Testis (tissue), 3 donors: ENCODE data around the gene ITPRIPL1. TPM values are rescaled to one million over a fixed set of nuclear protein-coding genes. Genes with fewer than 3 reads are reported as not detected.
A peak's percentile ranks its signal among the peaks of the same experiment; 100 is the strongest.

Experiments
- DNase-seq: peaks from one replicate; pipeline ENCODE4 v3.0.0-alpha.2; 2019
- H3K27ac ChIP-seq, 2 donors: fragments of 200-600 bp; sonication (generic); one replicate each; pipeline ENCODE4 v1.5.1; 2019
- H3K27me3 ChIP-seq: fragments of 200-600 bp; sonication (generic); one replicate; pipeline ENCODE4 v1.5.1; 2019
- H3K36me3 ChIP-seq: fragments of 200-600 bp; sonication (generic); one replicate; pipeline ENCODE4 v1.5.1; 2017; ENCODE audit warnings: low read depth; ENCODE audit errors: missing control alignments
- H3K4me1 ChIP-seq: fragments of 200-600 bp; sonication (generic); one replicate; pipeline ENCODE4 v1.5.1; 2019
- H3K4me3 ChIP-seq, 2 donors: fragments of 200-600 bp; sonication (generic); one replicate each; pipeline ENCODE4 v1.5.1; 2017 to 2019
- H3K9me3 ChIP-seq: fragments of 200-600 bp; sonication (generic); one replicate; pipeline ENCODE4 v1.5.1; 2017
- POLR2A ChIP-seq: fragments of 450-650 bp; IDR thresholded peaks from one replicate; pipeline ENCODE4 v1.6.1; 2017; ENCODE audit warnings: antibody characterized with exemption, mild to moderate bottlenecking, moderate library complexity
- WGBS, 2 donors: methylation state at CpG; one replicate each; pipeline ENCODE4 v1.1.5; 2018; 5-methylcytosine and 5-hydroxymethylcytosine counted together
- intact Hi-C: fragments of 100-400 bp; cut with DNase I; formaldehyde crosslinking; loops from one replicate; pipeline ENCODE4 v1.15.1; 2023; ENCODE audit warnings: low total_unique reads
- polyA plus RNA-seq: library from polyadenylated mRNA; stranded (reverse); fragments of 350-450 nt; fragmentation: Illumina TruSeq; extraction: RNeasy Lipid Tissue Mini Kit (QIAGEN cat#74804); gene quantifications from one replicate; pipeline ENCODE4 v1.2.3, GENCODE V29; 2014; ENCODE audit warnings: low read depth, low replicate concordance; ENCODE audit not compliant: insufficient read depth
- total RNA-seq, 2 donors: library from RNA; depleted of rRNA; stranded (reverse); fragments of >200 nt; gene quantifications; one replicate each; pipeline ENCODE4 v1.2.3, GENCODE V29; 2016
- TF ChIP-seq, protein P1 (sequence below), 3 experiments: fragments of 450-650 bp in 2 of 3; fragments of 200-600 bp in 1 of 3; sonication (generic) in 1 of 3; IDR thresholded peaks; one replicate each; pipeline ENCODE4 v1.5.1; 2016 to 2019; ENCODE audit warnings: antibody characterized with exemption in 3 of 3, mild to moderate bottlenecking in 2 of 3, moderate library complexity in 1 of 3

Gene ITPRIPL1
- total and polyA plus RNA-seq, 3 donors from 2014 or later, result 14.0 to 57.9 (median 32.0) TPM

DNA sequence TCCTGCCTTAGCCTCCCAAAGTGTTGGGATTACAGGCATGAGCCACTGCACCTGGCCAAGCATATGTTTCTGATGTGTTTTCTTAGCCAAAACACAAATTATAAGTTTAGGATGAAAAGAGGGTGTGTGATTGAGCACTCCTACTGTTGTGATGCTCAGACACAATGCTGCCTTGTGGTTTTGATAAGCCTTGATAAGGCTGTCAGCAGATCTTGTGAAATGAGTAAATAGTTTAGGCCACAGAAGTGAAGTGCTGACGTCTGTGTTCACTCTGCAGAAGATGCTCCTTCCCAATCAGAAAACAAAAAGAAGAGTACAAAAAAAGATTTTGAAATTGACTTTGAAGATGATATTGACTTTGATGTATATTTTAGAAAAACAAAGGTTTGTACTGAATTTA, 34.7 kb downstream of the ITPRIPL1 start:
- 77 to 83% methylated on average over 1 of the region's 1 CpG for WGBS, 2 donors
- no peaks in the 10 kb centered on the region for H3K27me3 ChIP-seq
- no peaks in the 10 kb centered on the region for H3K9me3 ChIP-seq
- H3K4me1 ChIP-seq, result no peaks in the 10 kb centered on the region
- intact Hi-C loops, result no loop called here
- no peak overlapping the region for H3K4me3 ChIP-seq
- no peak overlapping the region for H3K27ac ChIP-seq
- no peaks in the 10 kb centered on the region for H3K36me3 ChIP-seq
- TF ChIP-seq, protein P1, sequence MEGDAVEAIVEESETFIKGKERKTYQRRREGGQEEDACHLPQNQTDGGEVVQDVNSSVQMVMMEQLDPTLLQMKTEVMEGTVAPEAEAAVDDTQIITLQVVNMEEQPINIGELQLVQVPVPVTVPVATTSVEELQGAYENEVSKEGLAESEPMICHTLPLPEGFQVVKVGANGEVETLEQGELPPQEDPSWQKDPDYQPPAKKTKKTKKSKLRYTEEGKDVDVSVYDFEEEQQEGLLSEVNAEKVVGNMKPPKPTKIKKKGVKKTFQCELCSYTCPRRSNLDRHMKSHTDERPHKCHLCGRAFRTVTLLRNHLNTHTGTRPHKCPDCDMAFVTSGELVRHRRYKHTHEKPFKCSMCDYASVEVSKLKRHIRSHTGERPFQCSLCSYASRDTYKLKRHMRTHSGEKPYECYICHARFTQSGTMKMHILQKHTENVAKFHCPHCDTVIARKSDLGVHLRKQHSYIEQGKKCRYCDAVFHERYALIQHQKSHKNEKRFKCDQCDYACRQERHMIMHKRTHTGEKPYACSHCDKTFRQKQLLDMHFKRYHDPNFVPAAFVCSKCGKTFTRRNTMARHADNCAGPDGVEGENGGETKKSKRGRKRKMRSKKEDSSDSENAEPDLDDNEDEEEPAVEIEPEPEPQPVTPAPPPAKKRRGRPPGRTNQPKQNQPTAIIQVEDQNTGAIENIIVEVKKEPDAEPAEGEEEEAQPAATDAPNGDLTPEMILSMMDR (IDR thresholded peaks at IDR 0.05), result no peak
- no peak for TF ChIP-seq POLR2A
- DNase-seq, result no peak

DNA sequence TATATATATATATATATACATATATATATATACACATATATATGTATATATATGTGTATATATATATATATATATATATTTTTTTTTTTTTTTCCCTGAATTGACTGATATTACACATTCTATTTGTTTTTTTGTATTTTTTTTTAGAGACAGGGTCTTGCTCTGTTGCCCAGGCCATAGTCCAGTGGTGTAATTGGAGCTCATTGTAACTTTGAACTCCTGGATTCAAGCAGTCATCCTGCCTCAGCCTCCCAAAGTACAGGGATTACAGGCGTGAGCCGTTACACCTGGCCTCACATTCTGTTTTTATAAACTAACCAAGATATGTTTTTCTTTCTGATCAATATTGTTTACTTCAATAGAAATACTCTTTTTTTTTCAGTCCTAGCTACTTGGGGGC, 36.6 kb downstream of the ITPRIPL1 start:
- intact Hi-C loops, result no loop called here
- Histone ChIP-seq H3K27ac (no peak overlapping the region), H3K9me3 (no peaks in the 10 kb centered on the region), H3K36me3 (no peaks in the 10 kb centered on the region), H3K4me3 (no peak overlapping the region), H3K4me1 (no peaks in the 10 kb centered on the region), H3K27me3 (no peaks in the 10 kb centered on the region)
- 91 to 96% methylated on average over 2 of the region's 2 CpGs for WGBS, 2 donors
- no peak for DNase-seq
- no peak for TF ChIP-seq POLR2A
- TF ChIP-seq, protein P1 (IDR thresholded peaks at IDR 0.05), result no peak

DNA sequence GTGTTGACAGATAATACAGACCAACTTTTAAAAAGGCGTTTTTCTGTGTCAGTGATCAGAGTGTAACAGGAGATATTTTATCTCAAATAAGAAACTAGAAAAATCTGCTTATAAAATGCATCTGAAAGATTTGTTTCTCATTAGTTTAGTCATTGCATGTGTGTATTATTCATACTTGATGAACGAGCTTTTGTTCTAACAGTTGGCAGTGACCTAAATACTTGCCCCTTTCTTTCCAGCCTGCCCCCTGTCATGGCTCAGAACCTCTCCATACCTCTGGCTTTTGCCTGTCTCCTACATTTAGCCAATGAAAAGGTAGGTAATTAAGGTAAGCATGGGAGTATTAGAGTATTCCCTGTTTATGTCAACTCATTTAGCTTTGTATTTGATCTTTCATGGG, 44.1 kb downstream of the ITPRIPL1 start:
- no peak for DNase-seq
- no peaks in the 10 kb centered on the region for H3K9me3 ChIP-seq
- intact Hi-C loops, result no loop called here
- no peak overlapping the region for H3K4me3 ChIP-seq
- H3K27ac ChIP-seq, result no peak overlapping the region
- H3K36me3 ChIP-seq, result no peaks in the 10 kb centered on the region
- WGBS, 2 donors, result 80 to 84% methylated on average over 2 of the region's 2 CpGs
- H3K4me1 ChIP-seq, result no peaks in the 10 kb centered on the region
- H3K27me3 ChIP-seq, result no peaks in the 10 kb centered on the region
- no peak for TF ChIP-seq POLR2A
- TF ChIP-seq, protein P1 (IDR thresholded peaks at IDR 0.05), result no peak

DNA sequence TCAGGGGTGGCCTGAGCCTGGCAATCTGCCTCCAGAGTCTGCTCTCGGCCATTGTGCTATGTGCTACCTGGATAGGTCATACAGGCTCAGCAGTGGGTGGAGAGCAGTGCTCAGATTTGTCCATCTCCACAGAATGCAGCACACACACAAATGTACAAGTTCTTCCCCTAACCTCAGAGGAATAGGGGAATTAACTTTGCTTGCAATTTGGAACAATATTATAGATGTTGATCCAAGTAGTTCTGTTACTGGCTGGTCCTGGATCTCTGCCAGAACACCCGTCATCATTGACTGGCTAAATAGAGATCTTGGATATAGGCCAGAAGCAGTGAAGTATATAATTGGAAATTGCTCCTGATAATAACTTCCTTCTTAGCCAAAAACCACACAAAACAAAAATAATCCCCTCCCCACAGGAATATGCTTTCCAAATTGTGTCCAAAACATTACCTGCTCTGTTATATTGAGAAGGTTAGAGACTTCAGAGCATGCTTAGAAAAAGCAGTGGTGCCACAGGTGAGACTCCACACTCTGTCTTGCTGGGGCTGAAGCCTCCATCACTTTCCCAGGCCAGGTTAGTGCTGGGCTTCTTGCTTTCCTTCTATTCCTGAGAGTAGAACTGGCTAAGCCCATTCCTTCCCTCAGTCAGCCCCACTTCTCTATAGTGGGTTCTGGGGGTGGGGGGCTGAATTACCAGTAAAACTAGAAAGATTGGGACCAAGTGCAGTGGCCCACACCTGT, 49.3 kb downstream of the ITPRIPL1 start:
- Histone ChIP-seq H3K27me3 (no peaks in the 10 kb centered on the region), H3K4me3 (no peak overlapping the region), H3K4me1 (no peaks in the 10 kb centered on the region), H3K36me3 (no peaks in the 10 kb centered on the region), H3K9me3 (no peaks in the 10 kb centered on the region), H3K27ac (no peak overlapping the region)
- 33 to 40% methylated on average over 2 of the region's 2 CpGs for WGBS, 2 donors
- peak; percentile 28 for DNase-seq
- intact Hi-C loops, result no loop called here
- TF ChIP-seq POLR2A, result no peak

Other genes with a start within 250 kb of the ITPRIPL1 start
- gene ADRA2B, start 208.7 kb upstream of the ITPRIPL1 start, total RNA-seq, result 1 to 10 TPM; 2.4 to 2.6 TPM
- 2.1 TPM for gene ADRA2B, start 208.7 kb upstream of the ITPRIPL1 start, polyA plus RNA-seq
- gene ASTL, start 186.8 kb upstream of the ITPRIPL1 start, total RNA-seq, result 1 to 10 TPM in 1 of 2 donors, under 1 TPM in 1; 0.87 to 1.6 TPM
- 0.58 TPM for gene ASTL, start 186.8 kb upstream of the ITPRIPL1 start, polyA plus RNA-seq
- gene DUSP2, start 179.9 kb upstream of the ITPRIPL1 start, total RNA-seq, result 10 to 100 TPM in 1 of 2 donors, 1 to 10 TPM in 1; 6.3 to 16.5 TPM
- gene DUSP2, start 179.9 kb upstream of the ITPRIPL1 start, polyA plus RNA-seq, result 5.7 TPM
- gene STARD7, start 116.5 kb upstream of the ITPRIPL1 start, total RNA-seq, result 10 to 100 TPM; 77.7 to 96.2 TPM
- 58.0 TPM for gene STARD7, start 116.5 kb upstream of the ITPRIPL1 start, polyA plus RNA-seq
- gene TMEM127, start 59.3 kb upstream of the ITPRIPL1 start, total RNA-seq, result 10 to 100 TPM; 25.0 to 32.1 TPM
- gene TMEM127, start 59.3 kb upstream of the ITPRIPL1 start, polyA plus RNA-seq, result 29.2 TPM
- 100 to 1,000 TPM; 154 to 164 TPM for gene CIAO1, start 59.1 kb upstream of the ITPRIPL1 start, total RNA-seq
- gene CIAO1, start 59.1 kb upstream of the ITPRIPL1 start, polyA plus RNA-seq, result 56.8 TPM
- gene SNRNP200, start 19.8 kb upstream of the ITPRIPL1 start, total RNA-seq, result 100 to 1,000 TPM; 165 to 202 TPM
- 181 TPM for gene SNRNP200, start 19.8 kb upstream of the ITPRIPL1 start, polyA plus RNA-seq
- 10 to 100 TPM; 29.6 to 41.7 TPM for gene NCAPH, start 10.4 kb downstream of the ITPRIPL1 start, total RNA-seq
- 81.3 TPM for gene NCAPH, start 10.4 kb downstream of the ITPRIPL1 start, polyA plus RNA-seq
- gene NEURL3, start 180.0 kb downstream of the ITPRIPL1 start, total RNA-seq, result 1 to 10 TPM; 1.3 to 1.7 TPM
- 0.78 TPM for gene NEURL3, start 180.0 kb downstream of the ITPRIPL1 start, polyA plus RNA-seq
- 10 to 100 TPM; 31.7 to 33.7 TPM for gene ARID5A, start 211.4 kb downstream of the ITPRIPL1 start, total RNA-seq
- gene ARID5A, start 211.4 kb downstream of the ITPRIPL1 start, polyA plus RNA-seq, result 20.1 TPM